ENCODE data around the gene SLC35G3.
"Not testable (repeated sequence)": the region's sequence is repeated elsewhere in the genome, so short reads cannot be mapped to it uniquely, and the experiment has no call there.

SLC35G3 gene

GRCh38 chr17:35151080-35151479 lies 43.1 kb downstream of the SLC35G3 start:
- not testable (repeated sequence) for H3K4me1 Mint-ChIP-seq (ENCODE audit: low read depth in 2 of 2); DNase-seq; H3K27me3 Mint-ChIP-seq; H3K36me3 Mint-ChIP-seq (ENCODE audit: insufficient read depth); H3K4me3 Mint-ChIP-seq; H3K27ac Mint-ChIP-seq; H3K9me3 Mint-ChIP-seq; ATAC-seq (replicated peaks)

GRCh38 chr17:35149941-35150340 lies 44.3 kb downstream of the SLC35G3 start:
- Mint-ChIP-seq H3K4me1 (ENCODE audit: low read depth in 2 of 2) (no peaks in the 10 kb centered on the region), H3K36me3 (ENCODE audit: insufficient read depth) (no peaks in the 10 kb centered on the region), H3K27me3 (no peaks in the 10 kb centered on the region), H3K4me3 (no peak overlapping the region), H3K9me3 (no peaks in the 10 kb centered on the region), H3K27ac (no peak overlapping the region)
- ATAC-seq (replicated peaks) = no peak
- DNase-seq = no peak

DNA sequence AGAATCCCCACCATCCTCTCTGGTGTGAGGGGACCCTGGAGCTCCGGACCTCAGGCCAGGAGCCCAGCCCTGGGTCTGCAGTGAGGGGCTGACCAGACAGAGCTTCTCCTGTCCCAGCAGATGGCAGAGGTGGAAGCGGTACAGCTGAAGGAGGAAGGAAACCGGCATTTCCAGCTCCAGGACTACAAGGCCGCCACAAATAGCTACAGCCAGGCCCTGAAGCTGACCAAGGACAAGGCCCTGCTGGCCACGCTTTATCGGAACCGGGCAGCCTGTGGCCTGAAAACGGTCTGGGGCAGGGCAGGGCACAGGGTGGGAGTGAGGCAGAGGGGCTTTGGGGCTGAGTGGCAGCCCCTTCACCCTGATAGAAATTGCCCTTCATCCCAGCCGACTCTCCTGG lies 46.0 kb downstream of the SLC35G3 start:
- Mint-ChIP-seq H3K4me1 (ENCODE audit: low read depth in 2 of 2) (peaks cover 0 to 6% of the 10 kb centered on the region in 2 donors), H3K9me3 (no peaks in the 10 kb centered on the region), H3K27ac (peak overlapping the region in 1 of 2 donors; percentile 51), H3K27me3 (no peaks in the 10 kb centered on the region), H3K36me3 (ENCODE audit: insufficient read depth) (no peaks in the 10 kb centered on the region), H3K4me3 (no peak overlapping the region)
- DNase-seq (no peak), ATAC-seq (replicated peaks) (no peak)

- Mint-ChIP-seq H3K4me1 (ENCODE audit: low read depth in 2 of 2) (peaks cover 0 to 6% of the 10 kb centered on the region in 2 donors), H3K36me3 (ENCODE audit: insufficient read depth) (no peaks in the 10 kb centered on the region), H3K27ac (peak within 1 kb of the TSS; percentile 44 to 51), H3K4me3 (no peak within 1 kb of the TSS), H3K9me3 (no peaks in the 10 kb centered on the region), H3K27me3 (no peaks in the 10 kb centered on the region)
- no peak for ATAC-seq (replicated peaks)
- no peak for DNase-seq
Observed at GRCh38 chr17:35147375-35147905, 46.8 kb downstream of the SLC35G3 start, which contains the start of gene UNC45B. Gene UNC45B (plus strand): TSS chr17:35147817. CDS start chr17:35148264, 447 bp downstream.

- no peak for ATAC-seq (replicated peaks)
- Mint-ChIP-seq H3K4me1 (ENCODE audit: low read depth in 2 of 2) (peaks cover 3 to 6% of the 10 kb centered on the region in 2 donors), H3K36me3 (ENCODE audit: insufficient read depth) (no peaks in the 10 kb centered on the region), H3K4me3 (no peak overlapping the region), H3K27ac (no peak overlapping the region), H3K27me3 (no peaks in the 10 kb centered on the region), H3K9me3 (no peaks in the 10 kb centered on the region)
- DNase-seq = no peak
Observed at GRCh38 chr17:35146214-35146833, 47.9 kb downstream of the SLC35G3 start.

DNA sequence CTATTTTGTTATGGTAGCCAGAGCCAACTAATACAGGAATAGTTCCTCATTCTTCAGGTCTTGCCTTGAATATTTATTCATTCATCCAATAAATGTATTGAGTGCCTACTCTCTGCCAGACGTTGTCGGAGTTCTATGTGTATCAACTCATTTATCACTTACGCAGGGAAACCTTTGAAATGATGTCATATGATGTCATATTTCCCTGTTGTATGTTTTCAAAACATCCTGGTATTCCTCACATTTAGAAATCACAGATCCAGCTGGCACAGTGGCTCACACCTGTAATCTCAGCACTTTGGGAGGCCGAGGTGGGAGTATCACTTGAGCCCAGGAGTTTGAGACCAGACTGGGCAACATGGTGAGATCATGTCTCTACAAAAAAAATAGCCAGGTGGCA lies 49.4 kb downstream of the SLC35G3 start:
- no peaks in the 10 kb centered on the region for H3K9me3 Mint-ChIP-seq
- H3K36me3 Mint-ChIP-seq (ENCODE audit: insufficient read depth) = no peaks in the 10 kb centered on the region
- peaks cover 3 to 6% of the 10 kb centered on the region in 2 donors for H3K4me1 Mint-ChIP-seq (ENCODE audit: low read depth in 2 of 2)
- ATAC-seq (replicated peaks) (no peak), DNase-seq (no peak)
- no peaks in the 10 kb centered on the region for H3K27me3 Mint-ChIP-seq
- H3K4me3 Mint-ChIP-seq = no peak overlapping the region
- H3K27ac Mint-ChIP-seq = no peak overlapping the region

Data from effector memory CD8-positive, alpha-beta T cell (primary cell).